Stimulated activated CD4-positive, alpha-beta T cell treated with anti-CD3 and anti-CD28 coated beads, Interleukin-2, amount 100 ng/mL, for 48 hours (primary cell): Measurements from ENCODE around the gene RAD51B.

Experiments used
- DNase-seq, 2 donors: peaks; one replicate each; pipeline ENCODE4 v3.0.0-alpha.2; 2020

Gene RAD51B

DNA sequence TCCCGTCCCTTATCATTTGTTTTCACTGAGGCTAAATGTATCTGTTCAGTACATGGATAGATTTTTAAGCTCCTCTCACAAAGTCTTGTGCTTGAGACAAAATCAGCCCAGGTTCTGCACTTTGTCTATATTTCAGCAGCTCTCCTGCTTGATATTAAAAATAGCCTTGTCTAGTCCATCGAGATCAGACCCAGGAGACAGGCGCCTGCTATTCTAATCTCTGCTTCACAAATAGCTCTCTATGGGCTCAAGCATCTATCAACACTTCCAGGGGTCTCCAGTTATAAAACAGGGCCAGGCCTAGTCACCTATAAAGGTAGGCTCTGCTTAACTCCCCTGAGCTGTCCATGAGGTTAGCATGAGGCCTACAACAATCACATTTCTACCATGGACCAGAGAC is 910.8 kb downstream of the RAD51B start:
- DNase-seq: no peak

GRCh38 chr14:68730811-68731425 is 911.3 kb downstream of the RAD51B start:
- no peak for DNase-seq

GRCh38 chr14:68733086-68733914 is 913.7 kb downstream of the RAD51B start:
- DNase-seq: peak in 1 of 2 donors; percentile 18

DNA sequence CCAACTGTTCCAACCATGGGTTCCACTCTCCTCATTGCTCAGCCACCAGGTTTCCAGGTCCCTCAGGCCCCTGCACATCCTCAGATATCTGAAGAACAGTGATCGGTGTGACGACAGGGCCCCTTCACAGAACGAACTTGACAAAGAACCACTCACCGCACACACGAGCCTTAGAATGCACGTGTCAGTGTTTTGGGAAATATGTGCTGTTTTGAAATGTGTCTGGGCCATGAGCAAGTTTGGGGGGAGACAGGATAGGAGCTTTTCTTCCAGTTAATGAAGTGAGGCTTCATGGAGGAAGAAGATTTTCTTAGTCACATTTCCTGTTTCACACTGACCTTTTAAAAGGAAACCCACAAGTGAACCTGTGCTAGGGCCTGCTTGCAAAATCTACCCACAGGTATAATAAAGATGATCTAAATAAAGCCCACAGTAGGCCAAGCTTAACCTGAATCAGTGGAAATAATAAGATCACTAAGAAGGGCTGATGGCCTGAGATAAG is 914.7 kb downstream of the RAD51B start:
- peak in 1 of 2 donors; percentile 31 for DNase-seq

DNA sequence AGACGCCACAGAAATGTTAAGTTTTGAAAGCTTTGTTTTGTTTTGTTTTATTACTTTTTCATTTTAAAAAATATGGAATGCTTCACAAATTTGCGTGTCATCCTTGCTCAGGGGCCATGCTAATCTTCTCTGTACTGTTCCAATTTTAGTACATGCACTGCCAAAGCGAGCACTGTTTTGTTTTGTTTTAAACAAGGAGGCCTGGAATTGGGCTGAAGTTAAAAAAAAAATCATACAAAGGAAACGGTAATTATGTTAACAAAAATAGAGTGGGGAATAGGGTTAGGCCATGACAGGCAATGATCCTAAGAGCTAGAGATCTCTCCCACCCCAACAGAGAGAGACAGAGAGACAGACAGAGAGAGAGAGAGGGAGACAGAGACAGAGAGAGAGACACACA is 916.3 kb downstream of the RAD51B start:
- DNase-seq: no peak

DNA sequence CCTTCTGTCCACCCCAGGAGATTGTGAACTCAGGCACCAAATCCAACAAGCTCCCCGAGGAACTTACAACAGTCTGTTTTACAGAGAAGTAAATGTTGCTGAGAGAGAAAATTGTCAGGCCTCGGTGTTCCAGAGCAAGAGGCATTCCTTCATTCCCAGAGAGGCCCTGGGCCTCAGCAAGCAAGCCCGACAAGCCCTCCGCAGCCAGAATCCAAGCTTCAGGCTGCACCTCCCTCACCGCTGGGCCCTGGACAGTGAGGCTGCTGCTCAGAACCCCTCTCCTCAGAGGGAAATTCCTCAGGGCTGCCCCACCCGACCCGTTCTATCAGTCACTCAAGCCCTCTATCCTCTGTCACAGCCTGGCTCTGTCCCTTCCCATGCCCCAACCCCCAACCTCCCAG is 916.9 kb downstream of the RAD51B start:
- DNase-seq: no peak

DNA sequence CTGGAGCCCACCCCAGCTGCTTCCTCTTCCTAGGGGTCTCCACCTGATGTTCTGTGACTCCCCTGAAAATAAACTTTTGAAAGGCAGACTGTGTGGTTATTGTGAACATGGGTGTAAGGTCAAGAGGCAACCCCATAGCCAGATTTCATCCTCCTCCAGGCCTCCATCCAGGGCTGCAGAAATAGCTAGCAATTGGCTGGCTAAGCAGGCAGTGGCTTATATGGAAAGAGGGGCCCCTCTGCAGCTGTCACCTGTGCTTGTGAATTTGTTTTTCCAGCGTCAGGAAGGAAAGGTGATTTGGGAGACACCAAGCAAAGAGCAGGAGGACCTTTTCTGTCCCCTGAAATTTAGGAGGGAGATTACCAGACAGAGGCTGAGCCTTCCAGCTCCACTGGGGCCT is 917.5 kb downstream of the RAD51B start:
- no peak for DNase-seq

DNA sequence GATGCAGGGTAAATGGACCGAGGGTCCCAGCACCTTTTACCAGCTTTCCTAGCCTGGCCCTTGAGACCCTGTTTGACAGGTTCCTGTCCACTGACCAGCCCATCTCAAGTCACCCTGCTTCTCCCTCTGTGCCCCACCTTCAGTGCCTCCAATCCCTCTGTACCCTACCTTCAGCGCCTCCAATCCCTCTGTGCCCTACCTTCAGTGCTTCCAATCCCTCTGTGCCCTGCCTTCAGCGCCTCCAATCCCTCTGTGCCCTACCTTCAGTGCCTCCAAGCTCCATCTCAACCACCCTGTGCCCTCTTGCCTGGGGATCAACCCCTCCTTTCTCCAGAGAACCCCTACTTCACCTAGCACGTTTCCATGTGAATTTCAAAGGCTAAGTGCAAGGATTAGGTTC is 919.0 kb downstream of the RAD51B start:
- DNase-seq: no peak

- no peak for DNase-seq
Measured at GRCh38 chr14:68739701-68740100, 920.1 kb downstream of the RAD51B start.

GRCh38 chr14:68740788-68741476 is 921.4 kb downstream of the RAD51B start:
- no peak for DNase-seq

- DNase-seq: no peak
Measured at GRCh38 chr14:68741477-68741791, 921.9 kb downstream of the RAD51B start.

GRCh38 chr14:68741839-68742470 is 922.4 kb downstream of the RAD51B start:
- no peak for DNase-seq

- DNase-seq: no peak
Measured at GRCh38 chr14:68744613-68745012, 925.0 kb downstream of the RAD51B start.

DNA sequence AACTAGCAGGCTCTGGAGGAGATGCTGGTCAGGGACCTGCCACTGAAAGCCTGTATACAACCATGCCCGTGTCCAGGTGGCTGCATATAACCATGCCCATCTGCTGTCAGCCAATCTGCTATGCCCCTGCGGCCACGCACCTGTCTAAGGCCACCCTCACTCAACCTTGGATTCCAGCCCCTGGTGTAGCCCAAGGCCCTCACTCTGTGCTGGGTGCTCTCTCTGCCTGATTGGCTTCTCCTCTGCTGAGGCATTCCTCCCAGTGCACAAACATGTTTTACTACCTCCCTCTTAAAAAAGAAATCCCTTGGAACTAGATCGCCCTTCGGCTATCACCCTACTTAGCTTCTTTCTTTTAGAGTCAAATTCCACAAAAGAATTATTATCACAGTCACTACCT is 927.8 kb downstream of the RAD51B start:
- DNase-seq: no peak

GRCh38 chr14:68748260-68748659 is 928.7 kb downstream of the RAD51B start:
- no peak for DNase-seq

DNA sequence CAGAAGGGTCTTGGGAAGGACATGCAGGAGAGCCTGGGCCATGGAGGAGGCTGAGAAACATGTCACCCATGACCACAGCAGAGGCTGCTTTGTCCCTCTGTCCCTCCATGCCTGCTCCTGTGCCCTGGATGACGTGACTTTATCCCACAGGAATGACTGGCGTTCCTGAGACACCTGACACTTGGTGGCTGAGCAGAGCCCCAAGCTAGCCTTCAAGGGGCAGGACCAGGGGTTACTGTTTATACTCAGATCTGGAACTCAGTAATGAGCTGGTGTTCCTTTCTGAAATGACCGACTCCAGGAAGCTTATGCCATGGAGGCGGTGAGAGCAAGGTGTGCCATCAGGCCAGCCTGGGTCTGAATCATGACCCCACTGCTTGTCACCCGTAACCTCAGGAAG is 929.1 kb downstream of the RAD51B start:
- DNase-seq: no peak

DNA sequence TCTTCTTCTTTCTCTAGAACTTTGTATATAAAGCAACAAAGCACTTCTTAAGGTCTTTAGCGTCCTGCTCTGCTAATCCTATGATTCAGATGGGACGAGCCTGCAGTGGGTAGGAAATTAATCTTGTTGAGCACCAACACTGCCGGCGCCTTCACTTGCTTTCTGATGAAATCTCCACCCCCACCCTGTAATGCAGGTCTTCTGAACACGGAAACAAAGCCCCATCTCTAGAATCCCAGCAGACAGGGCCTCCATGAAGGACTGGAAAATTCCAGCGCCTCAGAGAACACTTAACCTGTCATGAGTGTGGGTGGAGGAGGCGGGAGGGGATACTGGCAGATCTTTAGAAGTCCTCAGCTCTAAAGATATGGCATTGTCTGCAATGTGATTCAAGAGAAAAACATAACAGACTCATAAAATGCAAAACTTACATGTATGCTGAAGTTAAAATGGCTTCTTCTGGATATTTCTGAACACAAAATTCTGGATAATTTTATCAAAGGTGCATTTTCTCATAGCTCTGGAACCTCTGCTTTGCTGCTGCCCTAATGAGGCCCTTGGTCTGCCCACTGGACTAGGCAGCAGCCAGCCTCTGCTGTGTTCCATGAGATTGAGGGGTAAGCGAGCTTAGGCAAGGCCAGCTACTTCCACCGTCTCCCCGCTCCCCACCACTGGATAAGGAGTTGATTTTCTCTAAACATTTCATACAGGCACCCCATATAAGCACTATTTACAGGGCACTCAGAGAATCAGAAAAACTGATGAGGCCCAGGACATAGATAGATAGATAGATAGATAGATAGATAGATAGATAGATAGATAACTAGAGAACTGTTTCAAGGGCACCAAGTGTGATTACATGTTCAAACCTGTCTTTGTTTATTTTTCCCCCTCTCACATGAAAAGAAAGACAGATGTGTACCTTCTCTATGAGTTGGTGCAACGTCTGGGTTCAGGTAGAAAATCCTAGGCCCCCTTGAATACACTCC is 930.2 kb downstream of the RAD51B start:
- no peak for DNase-seq

DNA sequence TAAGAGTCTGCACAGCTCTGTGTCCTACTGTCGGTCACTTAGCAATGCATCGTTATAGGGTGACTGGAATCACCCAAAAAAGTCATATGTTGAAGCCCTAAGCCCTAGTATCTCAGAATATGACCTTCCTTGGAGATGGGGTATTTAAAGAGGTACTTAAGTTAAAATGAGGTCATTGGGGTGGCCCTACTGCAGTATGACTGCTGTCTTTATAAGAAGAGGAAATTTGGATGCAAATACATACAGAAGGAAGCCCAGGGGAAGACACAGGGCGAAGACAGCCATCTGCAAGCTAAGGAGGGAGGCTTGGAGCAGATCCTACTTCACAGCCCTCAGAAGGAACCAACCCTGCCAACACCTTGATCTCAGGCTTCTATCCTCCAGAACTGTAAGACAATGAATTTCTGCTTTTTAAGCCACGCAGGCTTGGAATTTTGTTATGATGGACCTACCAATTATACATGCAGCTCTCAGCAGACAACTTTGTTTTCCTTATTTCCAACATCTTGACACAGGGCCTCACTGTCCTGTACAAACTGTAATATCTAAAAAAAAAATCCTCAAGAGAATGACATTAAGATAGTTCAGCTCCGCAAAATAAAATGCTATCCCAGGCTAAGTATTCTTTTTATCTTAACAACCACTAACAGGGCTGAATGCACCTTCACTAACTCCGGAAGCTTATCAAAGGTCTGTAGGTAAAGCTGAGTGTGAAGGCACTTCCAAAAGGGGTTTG is 932.9 kb downstream of the RAD51B start:
- no peak for DNase-seq

DNA sequence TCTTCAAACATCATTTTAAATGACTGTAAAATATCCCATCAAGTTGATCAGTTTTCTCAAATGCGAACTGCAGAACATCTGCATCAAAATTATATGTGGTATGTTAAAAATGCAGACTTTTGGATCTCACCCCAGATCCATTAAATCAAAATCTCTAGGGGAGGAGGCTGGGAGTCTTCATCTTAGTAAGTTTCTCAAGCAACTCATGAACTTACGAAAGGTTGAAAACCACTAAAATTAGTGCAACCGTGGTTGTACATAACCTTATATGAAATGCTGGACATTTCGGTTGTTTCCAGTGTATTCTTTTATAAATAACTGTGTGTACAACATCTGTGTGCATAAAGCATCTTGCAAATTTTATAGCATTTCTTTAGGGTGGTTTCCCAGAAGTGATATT is 934.1 kb downstream of the RAD51B start:
- DNase-seq: no peak

DNA sequence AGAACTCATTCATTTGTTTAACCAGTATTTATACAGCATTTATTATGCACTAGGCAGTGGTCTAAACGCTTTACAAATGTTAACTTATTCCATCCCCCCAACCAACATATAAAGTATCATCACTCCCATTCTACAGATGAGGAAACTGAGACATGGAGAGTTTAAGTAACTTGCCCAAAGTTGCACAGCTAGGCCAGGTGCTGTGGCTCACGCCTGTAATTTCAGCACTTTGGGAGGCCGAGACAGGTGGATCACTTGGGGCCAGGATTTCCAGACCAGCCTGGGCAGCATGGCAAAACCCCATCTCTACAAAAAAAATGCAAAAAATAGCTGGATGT is 935.4 kb downstream of the RAD51B start:
- no peak for DNase-seq

GRCh38 chr14:68756000-68756481 is 936.5 kb downstream of the RAD51B start:
- DNase-seq: no peak
